Upper lobe of right lung (tissue), 1 donor: Measurements from ENCODE around the gene CCNL1. TPM values are rescaled to one million over a fixed set of nuclear protein-coding genes. Genes with fewer than 3 reads are reported as not detected.
A peak's percentile ranks its signal among the peaks of the same experiment; 100 is the strongest.

Experiments
- ATAC-seq: fragments of 200-7000 bp; cut with Tn5 transposase; one replicate; pipeline ENCODE4 v1.9.1; 2020; ENCODE audit warnings: mild to moderate bottlenecking, moderate library complexity
- DNase-seq: peaks from one replicate; pipeline ENCODE4 v3.0.0-alpha.2; 2020
- H3K27ac ChIP-seq: fragments of 200-600 bp; one replicate; pipeline ENCODE4 v1.8.0; 2022
- H3K27me3 ChIP-seq: fragments of 200-600 bp; one replicate; pipeline ENCODE4 v1.8.0; 2022; ENCODE audit warnings: mild to moderate bottlenecking
- H3K36me3 ChIP-seq: fragments of 200-600 bp; one replicate; pipeline ENCODE4 v1.8.0; 2022
- H3K4me1 ChIP-seq: fragments of 200-600 bp; one replicate; pipeline ENCODE4 v1.8.0; 2022
- H3K4me3 ChIP-seq: fragments of 200-600 bp; one replicate; pipeline ENCODE4 v1.8.0; 2022; ENCODE audit warnings: mild to moderate bottlenecking
- H3K9me3 ChIP-seq: fragments of 200-600 bp; one replicate; pipeline ENCODE4 v1.8.0; 2022
- CTCF ChIP-seq: fragments of 200-600 bp; IDR thresholded peaks from one replicate; pipeline ENCODE4 v1.8.0; 2022; ENCODE audit warnings: antibody characterized with exemption
- intact Hi-C: fragments of 100-400 bp; cut with DNase I; formaldehyde crosslinking; loops from one replicate; pipeline ENCODE4 v1.11.0; 2022
- total RNA-seq: library from RNA; stranded (reverse); fragmentation: NEBNext Ultra II Directional; extraction: Animal tissue kit (Norgen Biotek cat#: 25700); gene quantifications from one replicate; pipeline ENCODE4 v1.2.1, GENCODE V29; 2021
- donor health status: DM: no; HTN: yes; CAD: no; lungs with severe emphysema.

The CCNL1 gene
- total RNA-seq, 1 donor from 2014 or later = 140 TPM

- Histone ChIP-seq H3K9me3 (no peaks in the 10 kb centered on the region), H3K27me3 (no peaks in the 10 kb centered on the region), H3K36me3 (no peaks in the 10 kb centered on the region), H3K27ac (peak overlapping the region; percentile 60), H3K4me1 (peaks cover 61% of the 10 kb centered on the region), H3K4me3 (no peak overlapping the region)
- ATAC-seq (no peak), DNase-seq (no peak)
- intact Hi-C loops = loop anchor here (10.0 kb wide), 2 partner anchors 47 to 457 kb away; partner anchors contain the start of gene TIPARP
- TF ChIP-seq CTCF = no peak
Measured at GRCh38 chr3:157131861-157132260, 28.1 kb downstream of the CCNL1 start.

GRCh38 chr3:157130467-157131251 is 29.3 kb downstream of the CCNL1 start:
- Histone ChIP-seq H3K36me3 (no peaks in the 10 kb centered on the region), H3K9me3 (no peaks in the 10 kb centered on the region), H3K27ac (peak overlapping the region; percentile 82), H3K4me1 (peaks cover 49% of the 10 kb centered on the region), H3K27me3 (no peaks in the 10 kb centered on the region), H3K4me3 (no peak overlapping the region)
- DNase-seq (peak; percentile 84), ATAC-seq (peak; percentile 72)
- intact Hi-C loops = loop anchor here (10.0 kb wide), 2 partner anchors 46 to 456 kb away; partner anchors contain the start of gene TIPARP
- peak; percentile 65 for TF ChIP-seq CTCF

GRCh38 chr3:157129803-157130466 is 30.0 kb downstream of the CCNL1 start:
- Histone ChIP-seq H3K4me3 (no peak overlapping the region), H3K4me1 (peaks cover 42% of the 10 kb centered on the region)
- no peak for DNase-seq

GRCh38 chr3:157128771-157129681 is 30.9 kb downstream of the CCNL1 start:
- TF ChIP-seq CTCF = no peak
- Histone ChIP-seq H3K4me1 (peaks cover 42% of the 10 kb centered on the region), H3K27ac (peak overlapping the region; percentile 82), H3K4me3 (no peak overlapping the region), H3K36me3 (no peaks in the 10 kb centered on the region), H3K9me3 (no peaks in the 10 kb centered on the region), H3K27me3 (no peaks in the 10 kb centered on the region)
- intact Hi-C loops = no loop called here
- DNase-seq = no peak
- no peak for ATAC-seq

More at GRCh38 chr3:157129803-157130466, 30.0 kb downstream of the CCNL1 start:
- no peaks in the 10 kb centered on the region for H3K9me3 ChIP-seq
- no peak for TF ChIP-seq CTCF
- no peaks in the 10 kb centered on the region for H3K27me3 ChIP-seq
- no peak for ATAC-seq
- no peaks in the 10 kb centered on the region for H3K36me3 ChIP-seq
- H3K27ac ChIP-seq = peak overlapping the region; percentile 82
- intact Hi-C loops = loop anchor here (10.0 kb wide), 2 partner anchors 45 to 455 kb away; partner anchors contain the start of gene TIPARP
